Activated CD4-positive, alpha-beta T cell treated with anti-CD3 and anti-CD28 coated beads for 24 hours (primary cell): ENCODE measurements around the gene FPR1.
"Not testable (repeated sequence)": the region's sequence is repeated elsewhere in the genome, so short reads cannot be mapped to it uniquely, and the experiment has no call there.

ENCODE experiments used
- DNase-seq, 2 donors: peaks; one replicate each; pipeline ENCODE4 v3.0.0-alpha.2; 2020; ENCODE audit warnings: low read depth in 2 of 2

The FPR1 gene

DNA sequence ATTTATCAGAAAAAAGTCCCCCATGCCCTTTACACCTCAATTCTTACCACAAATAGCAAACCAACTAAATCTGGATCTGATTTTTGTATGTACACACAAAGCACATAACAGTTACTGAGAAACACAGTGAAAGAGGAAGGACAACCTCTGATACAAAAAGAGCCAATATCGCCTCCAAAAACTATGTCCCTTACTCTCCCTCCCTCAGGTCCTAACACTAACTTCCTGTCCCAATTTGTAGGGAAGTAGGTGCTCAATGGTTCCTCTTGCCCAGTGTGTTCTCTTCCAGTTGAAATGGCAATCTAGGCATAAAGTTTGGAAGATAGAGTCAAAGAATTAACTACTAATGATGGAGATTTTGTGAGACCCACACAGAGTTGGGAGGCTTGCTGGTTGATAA is 27.5 kb upstream of the FPR1 start:
- DNase-seq, result no peak

DNA sequence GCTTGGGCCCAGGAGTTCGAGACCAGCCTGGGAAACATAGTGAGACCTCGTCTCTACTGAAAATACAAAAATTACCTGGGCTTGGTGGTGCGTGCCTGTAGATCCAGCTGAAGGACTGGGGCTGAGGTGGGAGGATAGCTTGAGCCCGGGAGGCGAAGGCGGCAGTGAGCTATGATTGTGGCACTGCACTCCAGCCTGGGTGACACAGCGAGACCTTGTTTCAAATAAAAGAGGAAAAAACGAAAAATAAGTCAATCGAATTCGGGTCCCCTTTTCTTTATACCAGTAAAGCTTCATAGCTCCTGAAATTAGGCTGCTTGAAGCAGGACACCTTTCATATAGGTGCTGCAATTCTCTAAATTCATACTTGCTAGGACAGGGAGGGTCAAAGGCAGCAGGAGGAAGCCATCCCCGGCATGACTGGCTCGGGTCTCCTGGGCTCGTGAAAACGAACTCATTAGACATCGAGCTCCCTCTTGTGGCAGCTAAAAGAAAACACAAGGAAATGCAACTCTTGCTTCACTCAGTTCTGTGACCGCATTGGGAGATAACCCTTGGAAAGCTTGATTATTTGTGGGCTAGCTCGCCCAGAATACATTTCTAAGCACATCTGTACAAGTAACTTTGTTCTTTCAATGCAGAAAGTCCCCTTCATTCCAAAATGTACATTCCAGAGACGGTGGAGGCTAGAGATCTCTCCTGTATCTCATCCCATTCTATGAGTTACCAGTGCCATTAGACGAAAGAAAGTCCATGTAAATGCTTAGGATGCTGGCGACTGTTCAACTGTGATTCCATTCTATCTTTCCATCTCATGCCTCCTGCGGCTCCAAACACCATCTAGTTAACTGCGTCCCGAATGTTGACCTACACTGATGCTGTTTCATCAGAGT is 26.1 kb upstream of the FPR1 start:
- DNase-seq, result peak; percentile 13 to 31

DNA sequence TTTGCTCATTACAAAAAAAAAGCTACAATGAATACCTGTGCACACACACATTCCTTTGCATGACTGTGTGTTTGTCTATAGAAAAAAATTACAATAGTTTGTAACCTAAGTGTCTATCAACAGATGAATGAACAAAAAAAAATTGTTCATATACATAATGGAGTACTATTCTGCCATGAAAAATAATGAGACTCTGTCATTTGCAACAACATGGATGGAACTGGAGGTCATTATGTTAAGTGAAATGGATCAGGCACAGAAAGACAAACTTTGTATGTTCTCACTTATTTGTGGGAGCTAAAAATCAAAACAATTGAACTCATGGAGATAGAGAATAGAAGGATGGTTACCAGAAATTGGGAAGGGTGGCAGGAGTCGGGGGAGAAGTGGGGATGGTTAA is 24.9 kb upstream of the FPR1 start:
- DNase-seq, result not testable (repeated sequence)

DNA sequence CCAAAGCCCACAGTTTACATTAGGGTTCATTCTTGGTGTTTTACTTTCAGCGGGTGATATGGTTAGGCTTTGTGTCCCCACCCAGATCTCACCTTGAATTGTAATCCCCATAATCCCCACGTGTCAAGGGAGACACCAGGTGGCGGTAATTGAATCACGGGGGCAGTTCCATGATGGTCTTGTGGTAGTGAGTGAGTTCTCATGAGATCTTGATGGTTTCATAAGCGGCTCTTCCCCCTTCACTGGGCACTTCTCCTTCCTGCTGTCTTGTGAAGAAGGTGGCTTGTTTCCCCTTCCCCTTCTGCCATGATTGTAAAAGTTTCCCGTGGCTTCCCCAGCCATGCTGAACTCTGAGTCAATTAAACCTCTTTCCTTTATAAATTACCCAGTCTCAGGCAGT is 21.3 kb upstream of the FPR1 start:
- no peak for DNase-seq

DNA sequence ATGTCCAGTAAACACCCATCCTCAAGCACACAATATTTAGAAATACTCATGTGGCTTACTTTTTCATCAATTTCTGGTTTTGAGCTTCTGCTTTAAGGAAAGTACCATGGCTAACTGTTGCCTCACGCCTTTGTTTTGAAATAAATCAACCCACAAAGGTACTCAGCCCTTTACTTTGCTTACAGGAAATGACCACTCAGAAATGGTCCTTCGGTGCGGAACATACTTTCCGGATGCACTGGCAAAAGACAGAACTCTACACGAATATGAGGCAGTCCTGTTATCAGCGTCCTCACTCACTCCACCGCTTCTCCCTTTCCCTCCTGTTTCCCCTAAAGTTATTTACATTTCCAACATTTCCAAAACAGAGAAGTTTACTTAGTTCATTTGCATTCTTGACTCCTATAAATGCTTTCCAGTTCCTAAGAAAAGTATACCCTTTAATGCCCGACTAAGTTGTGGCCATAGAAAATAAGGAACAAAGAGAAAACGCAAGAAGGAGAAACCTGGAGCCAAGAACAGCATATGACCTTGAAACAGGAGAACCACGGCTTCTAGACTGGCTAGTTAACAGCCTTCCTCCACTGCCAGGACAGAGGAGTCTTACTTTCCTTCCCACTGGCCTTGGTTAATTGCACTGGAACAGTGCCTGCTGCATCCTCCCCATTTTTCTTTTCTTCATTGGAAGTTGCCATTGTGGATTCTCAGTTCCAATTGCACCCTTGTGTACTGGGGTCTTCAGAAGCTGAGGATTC is 19.9 kb upstream of the FPR1 start:
- DNase-seq, result no peak

DNA sequence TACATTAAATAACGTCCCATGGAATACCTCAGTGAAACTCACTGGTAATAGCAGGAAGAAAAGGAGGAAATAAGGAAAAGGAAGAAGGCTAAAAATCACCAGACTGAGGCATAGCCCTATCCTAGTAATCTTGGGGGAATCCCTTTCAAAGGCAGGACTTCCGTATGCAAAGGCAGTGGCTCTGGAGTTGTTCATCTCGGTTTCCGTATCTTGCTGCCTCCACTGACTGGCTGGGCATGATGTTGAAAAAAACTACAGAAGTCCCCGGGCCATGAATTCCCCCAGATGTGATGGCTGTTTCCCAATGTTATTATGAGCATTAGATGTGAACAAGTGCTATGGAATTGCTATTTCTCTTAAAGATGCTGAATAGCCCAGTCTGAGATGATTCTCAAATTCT is 14.8 kb upstream of the FPR1 start:
- no peak for DNase-seq

DNA sequence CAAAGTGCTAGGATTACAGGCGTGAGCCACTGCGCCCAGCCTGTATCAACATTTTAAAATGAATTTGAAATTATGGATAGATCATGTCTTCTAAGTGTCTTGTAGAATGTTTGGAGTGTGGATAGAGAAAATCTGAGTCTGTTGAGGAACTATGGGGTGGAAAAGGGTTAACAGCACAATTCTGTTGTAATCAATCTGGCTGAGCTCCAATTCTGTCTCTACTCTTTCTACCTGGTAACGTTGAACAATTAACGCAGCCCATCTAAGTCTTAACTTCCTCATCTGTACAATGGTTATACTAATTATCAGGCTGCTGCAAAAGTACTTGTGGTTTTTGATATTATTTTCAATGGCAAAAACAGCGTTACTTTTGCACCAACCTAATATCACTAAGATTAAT is 13.4 kb upstream of the FPR1 start:
- no peak for DNase-seq

DNA sequence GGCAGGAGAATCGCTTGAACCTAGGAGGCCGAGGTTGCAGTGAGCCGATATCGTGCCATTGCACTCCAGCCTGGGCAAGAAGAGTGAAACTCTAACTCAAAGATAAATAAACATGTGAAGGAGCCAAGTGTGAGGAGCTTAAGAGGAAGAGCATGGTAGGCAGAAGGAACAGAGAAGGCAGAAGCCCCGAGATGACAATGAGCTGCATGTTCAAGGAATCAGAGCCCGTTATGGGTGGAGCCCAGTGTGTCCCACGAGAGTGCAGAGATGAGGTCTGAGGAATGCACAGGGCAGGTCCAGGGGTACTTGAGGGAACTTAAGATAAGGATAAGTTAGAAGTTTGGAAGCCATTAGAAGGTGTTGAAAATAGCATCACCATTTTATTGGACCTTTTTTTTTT is 10.0 kb upstream of the FPR1 start:
- DNase-seq, result no peak

DNA sequence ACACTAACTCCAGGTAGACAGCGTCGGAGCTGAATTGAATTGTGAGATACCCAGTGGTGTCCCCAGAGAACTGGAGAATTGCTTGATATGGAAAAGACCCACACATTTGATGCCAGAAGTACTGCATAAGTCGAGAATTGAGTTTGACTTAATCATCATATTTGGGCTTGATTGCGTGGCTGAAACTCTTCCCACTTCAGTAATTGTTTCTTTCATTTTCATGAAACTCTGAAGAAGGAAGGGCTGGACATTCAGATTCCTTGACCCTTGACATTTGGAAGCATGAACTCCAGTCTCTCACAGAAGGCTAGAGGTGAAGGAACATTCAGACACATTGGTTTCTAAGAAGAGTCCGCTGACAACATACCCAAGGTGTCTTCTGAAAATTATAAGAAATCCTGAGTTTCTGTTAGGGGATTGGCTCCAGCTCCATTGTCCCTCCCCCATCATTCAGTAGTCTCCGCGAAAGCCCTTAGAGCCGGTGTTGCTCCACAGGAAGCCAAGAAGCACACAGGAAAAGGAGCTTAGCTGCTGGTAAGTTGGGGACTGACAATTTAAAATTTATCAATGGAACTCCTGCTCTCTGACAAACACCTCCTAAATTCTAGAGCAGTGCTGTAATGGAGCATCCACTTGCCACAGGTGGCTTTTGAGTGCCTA is 9.1 kb upstream of the FPR1 start, which contains the start of gene FPR2:
Gene FPR2 (plus strand): TSS at position 484 of the 660 bp plus-strand sequence. CDS start 7,479 bp downstream, outside the sequence.
- DNase-seq, result no peak

DNA sequence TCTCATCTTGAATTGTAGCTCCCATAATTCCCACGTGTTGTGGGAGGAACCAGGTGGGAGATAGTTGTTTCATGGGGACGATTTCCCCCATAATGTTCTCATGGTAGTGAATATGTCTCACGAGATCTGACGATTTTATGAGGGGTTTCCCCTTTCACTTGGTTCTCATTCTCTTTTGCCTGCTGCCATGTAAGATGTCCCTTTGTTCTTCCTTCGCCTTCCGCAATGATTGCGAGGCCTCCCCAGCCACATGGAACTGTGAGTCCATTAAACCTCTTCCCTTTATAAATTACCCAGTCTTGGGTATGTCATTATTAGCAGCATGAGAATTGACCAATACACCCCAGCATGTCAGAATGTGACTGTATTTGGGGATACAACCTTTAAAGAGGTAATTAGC is 3.9 kb upstream of the FPR1 start:
- DNase-seq, result no peak

DNA sequence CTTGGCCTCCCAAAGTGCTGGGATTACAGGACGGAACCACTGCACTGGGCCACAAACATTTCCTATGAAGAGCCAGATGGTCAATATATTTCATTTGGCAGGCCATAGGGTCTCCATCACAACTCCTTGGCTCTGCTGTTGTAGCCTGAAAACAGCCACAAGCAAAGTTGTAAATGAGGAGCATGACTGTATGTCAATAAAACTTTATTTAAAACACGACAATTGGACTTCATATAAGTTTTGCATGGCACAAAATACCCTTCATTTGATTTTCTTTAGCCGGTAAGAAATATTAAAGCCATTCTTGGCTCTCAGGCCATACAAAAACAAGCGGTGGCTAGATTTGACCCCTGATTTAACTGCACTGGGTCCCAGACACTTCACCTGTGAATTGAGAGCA is 3.1 kb upstream of the FPR1 start:
- no peak for DNase-seq

DNA sequence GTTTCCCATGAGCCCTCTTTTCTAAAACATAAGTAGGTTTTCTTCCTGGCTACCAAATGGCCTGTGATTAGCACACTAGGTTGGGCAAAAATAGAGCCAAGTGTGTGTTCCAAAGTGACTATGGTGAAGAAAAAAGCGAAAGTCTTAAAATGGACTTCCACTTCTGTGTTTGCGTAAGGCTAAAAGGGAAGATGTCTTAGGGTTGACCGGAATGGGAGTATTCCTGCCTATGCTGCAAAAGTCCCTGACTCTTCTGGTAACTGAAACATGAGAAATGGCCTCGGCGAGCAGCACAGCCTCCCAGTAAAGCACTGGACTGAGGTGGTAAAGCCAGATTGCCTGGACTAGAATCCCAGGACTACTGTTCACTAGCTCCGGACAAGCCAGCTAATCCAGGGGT is 2.4 kb upstream of the FPR1 start:
- no peak for DNase-seq

DNA sequence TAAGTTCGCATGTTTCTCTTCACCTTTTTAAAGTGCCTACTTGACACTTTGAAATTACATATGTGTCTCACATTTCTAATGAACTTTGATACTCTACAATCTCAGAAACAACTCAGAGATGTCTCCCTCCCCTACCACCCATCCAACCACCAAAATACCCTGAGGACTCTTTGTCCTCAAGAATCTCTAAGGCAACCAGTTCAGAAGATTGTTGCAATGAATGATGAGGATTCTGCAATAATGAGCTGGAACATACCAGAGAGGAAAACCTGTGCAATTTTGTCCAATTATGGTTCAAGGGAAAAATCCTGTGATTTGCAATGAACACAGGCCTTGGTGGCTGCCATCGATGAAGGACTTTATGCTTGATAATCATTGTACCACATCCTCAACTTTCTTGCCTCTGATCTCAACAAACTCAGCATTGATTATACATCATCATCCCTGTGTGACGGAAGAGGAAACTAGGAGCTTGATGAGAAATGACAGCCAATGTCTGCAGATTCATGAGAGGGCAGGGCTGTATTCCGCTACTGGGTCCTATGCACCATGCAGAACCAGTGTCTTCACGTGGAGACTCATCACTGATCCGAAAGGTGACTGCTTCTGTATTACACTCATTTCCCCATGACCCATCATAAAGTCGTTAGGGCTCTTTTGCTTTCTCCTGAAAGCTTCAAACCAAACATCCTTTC is 1.1 kb downstream of the FPR1 start:
- DNase-seq, result no peak

DNA sequence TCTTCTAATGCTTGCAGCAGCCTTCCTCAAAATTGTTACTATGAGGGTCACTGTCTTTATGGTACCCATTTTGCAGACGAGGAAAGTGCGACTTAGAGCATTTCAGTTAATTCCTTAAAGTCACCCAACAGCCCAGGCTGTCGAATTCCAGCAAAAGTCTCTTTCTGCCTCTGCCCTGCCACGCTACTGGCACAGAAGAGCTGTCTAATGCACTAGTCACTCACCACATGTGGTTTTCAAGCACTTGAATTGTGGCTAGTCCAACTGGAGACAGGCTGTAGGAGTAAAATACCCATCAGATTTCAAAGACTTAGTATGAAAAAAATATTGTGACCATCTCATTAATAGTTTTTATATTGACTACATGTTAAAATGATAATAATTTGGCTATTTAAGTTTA is 1.7 kb downstream of the FPR1 start:
- DNase-seq, result no peak

DNA sequence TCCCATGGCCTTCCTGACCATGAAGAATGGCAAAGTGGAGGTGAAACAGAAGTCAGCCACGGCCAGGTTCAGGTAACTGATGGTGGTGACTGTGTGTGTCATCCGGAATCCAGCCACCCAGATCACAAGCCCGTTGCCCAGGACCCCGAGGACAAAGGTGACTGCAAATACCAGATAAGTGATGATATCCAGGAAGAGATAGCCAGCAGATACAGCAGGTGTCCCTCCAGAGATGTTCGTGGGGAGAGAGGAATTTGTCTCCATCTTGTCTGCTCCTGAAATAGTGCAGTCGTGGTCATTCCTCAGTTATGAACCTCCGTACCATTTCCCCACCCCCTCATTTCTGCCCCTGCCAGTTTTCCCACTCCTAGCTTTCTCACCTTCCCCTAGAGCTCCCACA is 4.9 kb downstream of the FPR1 start:
- no peak for DNase-seq

DNA sequence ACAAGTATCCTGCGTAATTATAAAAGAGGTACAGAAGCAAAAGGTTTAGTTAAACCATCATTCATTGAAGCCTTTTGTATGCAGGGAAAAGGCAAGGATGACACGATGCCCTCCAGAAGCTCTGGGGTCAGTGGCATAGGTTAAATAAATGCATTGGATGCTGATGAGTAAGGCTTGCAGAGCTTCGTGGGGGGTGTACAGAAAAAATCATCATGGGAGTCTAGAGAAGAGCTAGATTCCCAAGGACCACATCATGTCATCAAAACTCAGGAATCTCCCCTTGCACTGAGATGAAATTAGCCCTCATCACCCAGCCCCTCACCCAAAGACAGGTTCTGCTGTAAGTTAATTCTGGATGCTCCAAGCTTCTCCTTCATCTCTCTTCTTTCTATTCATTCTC is 8.3 kb downstream of the FPR1 start:
- DNase-seq, result no peak

DNA sequence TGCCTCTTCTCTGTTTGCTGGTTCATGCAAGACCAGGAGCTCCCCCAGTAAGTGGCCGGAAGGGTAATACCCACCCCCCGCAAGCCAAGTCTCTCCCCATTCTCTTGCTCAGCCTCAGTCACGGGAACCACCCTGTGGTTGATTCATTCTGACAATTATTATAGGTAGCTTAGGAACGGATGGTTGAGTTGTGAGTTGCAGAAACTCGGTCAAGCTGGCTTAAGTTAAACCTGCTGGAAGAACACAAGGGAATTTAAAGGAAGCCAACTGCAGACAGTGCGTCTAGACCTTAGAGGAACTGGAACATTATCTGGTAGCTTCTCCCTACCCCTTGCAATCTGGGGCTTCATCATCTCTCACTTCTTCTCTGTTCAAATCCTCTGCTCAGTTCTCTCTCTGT is 8.9 kb downstream of the FPR1 start:
- no peak for DNase-seq

DNA sequence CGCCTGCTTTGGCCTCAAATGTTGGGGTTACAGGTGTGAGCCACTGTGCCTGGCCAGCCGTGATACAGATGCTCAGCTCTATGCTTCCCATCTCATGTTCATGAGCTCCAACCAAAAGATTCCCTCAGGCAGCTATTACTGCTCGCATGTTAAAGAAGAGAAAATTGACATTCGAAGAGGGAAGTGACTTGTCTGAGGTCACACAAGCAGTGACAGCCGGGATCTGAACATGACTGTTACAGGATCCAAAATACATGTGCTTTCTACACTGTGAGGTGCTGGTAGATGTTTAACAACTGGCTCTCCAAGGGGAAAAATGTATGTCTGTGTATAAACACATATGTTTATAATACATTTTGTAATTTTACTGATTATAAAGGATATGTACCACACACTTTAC is 11.3 kb downstream of the FPR1 start:
- no peak for DNase-seq

DNA sequence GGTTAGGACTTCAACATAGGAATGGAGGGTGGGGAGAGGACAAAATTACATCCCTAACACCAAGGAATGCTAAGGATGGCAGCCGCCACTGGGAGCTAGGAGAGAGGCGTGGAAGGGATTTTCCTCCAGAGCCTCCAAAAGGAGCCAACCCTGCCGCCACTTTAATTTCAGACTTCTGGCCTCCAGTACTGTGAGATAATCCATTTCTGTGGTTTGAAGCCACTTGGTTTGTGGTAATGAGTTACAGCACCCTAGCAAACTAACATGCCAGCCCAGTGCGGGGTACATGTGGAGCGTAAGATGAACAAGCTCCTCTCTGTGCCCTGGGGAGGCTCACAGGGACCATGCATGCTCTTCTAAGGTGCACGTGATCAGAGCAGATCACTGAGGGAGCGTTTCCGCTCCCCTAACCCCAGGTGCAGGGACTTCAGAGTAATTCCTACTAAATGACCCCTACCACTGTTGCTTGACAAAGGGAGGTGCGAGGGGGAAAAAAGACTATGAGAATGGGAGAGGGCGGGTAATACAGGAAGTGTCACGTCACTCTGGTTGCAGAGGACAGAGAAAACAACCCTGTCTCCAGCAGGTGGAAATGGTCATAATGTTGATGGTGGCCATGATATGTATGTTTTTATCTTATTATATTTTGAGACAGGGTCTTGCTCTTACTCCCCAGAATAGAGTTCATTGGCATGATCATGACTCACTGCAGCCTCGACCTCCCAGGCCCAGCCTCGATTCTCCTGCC is 12.0 kb downstream of the FPR1 start:
- DNase-seq, result no peak

DNA sequence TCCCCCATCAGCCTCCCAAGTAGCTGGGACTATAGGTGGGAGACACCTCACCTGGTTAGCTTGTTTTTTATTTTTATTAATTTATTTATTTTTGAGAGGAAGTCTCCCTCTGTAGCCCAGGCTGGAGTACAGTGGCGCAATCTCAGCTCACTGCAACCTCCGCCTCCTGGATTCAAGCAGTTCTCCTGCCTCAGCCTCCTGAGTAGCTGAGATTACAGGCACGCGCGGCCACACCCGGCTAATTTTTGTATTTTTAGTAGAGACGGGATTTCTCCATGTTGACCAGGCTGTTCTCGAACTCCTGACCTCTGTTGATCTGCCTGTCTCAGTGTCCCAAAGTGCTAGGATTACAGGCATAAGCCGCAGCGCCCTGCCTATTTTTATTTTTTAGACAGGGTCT is 13.2 kb downstream of the FPR1 start:
- DNase-seq, result not testable (repeated sequence)

DNA sequence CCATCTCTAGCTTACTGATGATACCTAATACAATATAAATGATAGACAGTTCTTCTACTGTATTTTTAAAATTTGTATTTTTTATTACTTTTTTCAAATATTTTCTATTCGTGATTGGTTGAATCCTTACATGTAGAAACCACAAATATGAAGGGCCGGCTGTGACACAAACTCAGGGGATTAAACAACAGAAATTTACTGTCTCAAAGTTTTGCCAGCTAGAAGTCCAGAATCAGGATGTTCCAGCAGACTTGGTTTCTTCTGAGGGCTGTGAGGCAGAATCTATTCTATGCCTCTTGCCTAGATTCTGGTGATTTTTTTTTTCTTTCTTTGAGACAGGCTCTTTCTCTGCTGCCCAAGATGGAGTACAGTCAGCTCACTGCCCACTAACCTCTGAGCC is 13.8 kb downstream of the FPR1 start:
- no peak for DNase-seq
